C4-2B (cell line): ENCODE data around the gene TYK2.
"Not testable (repeated sequence)": the region's sequence is repeated elsewhere in the genome, so short reads cannot be mapped to it uniquely, and the experiment has no call there.

ENCODE experiments used
- CTCF ChIP-seq: fragments of 450-650 bp; conservative IDR thresholded peaks from 2 replicates; pipeline ENCODE4 v1.5.1; 2017; ENCODE audit warnings: mild to moderate bottlenecking
- ZFX ChIP-seq: fragments of 450-650 bp; IDR thresholded peaks from 2 replicates; pipeline ENCODE4 v1.6.1; 2017

- TF ChIP-seq CTCF, ZFX: not testable (repeated sequence)
Measured at GRCh38 chr19:10383223-10383499, 2.8 kb upstream of the TYK2 start.
